NT2/D1 (cell line): Measurements from ENCODE around the gene LURAP1L.

Experiments used
- SUZ12 ChIP-seq: IDR thresholded peaks from 2 replicates; pipeline ENCODE4 v1.6.1; 2011; ENCODE audit not compliant: insufficient read length, insufficient read depth; ENCODE audit errors: extremely low read depth
- YY1 ChIP-seq: IDR thresholded peaks from 2 replicates; pipeline ENCODE4 v1.6.1; 2011; ENCODE audit not compliant: insufficient read length, insufficient read depth
- ZNF274 ChIP-seq: IDR thresholded peaks from 2 replicates; pipeline ENCODE4 v1.6.1; 2011; ENCODE audit warnings: mild to moderate bottlenecking, low read depth, low read length

GRCh38 chr9:12759761-12760160, 15.1 kb upstream of the LURAP1L start:
- TF ChIP-seq ZNF274: no peak
- no peak for TF ChIP-seq YY1
- TF ChIP-seq SUZ12: no peak
